ENCODE results near the gene HPCAL1.

- TF ChIP-seq, protein P1, sequence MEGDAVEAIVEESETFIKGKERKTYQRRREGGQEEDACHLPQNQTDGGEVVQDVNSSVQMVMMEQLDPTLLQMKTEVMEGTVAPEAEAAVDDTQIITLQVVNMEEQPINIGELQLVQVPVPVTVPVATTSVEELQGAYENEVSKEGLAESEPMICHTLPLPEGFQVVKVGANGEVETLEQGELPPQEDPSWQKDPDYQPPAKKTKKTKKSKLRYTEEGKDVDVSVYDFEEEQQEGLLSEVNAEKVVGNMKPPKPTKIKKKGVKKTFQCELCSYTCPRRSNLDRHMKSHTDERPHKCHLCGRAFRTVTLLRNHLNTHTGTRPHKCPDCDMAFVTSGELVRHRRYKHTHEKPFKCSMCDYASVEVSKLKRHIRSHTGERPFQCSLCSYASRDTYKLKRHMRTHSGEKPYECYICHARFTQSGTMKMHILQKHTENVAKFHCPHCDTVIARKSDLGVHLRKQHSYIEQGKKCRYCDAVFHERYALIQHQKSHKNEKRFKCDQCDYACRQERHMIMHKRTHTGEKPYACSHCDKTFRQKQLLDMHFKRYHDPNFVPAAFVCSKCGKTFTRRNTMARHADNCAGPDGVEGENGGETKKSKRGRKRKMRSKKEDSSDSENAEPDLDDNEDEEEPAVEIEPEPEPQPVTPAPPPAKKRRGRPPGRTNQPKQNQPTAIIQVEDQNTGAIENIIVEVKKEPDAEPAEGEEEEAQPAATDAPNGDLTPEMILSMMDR (IDR thresholded peaks at IDR 0.05): no peak
- TF ChIP-seq POLR2A (IDR thresholded peaks at IDR 0.05): no peak
These were observed 30.8 kb upstream of the HPCAL1 start for GRCh38 chr2:10271946-10272345.

Measured in lower leg skin (tissue), 3 donors.